ENCODE measurements around the gene TMA16.

DNA sequence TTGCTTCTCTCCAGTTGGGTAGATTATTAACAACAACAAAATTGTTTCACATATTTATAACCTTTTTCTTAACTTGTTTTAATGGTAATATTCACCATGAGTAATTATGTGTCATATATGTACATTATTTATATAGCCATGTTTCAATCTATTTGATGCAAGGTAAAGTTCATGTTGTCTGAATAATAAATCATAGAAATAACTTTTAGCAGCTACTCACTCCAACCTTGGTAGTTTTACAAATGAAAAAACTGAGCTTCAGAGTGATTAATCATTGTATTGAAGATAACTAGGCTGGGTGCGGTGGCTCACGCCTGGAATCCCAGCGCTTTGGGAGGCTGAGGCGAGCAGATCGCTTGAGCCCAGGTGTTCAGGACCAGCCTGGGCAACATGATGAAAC is 46.0 kb downstream of the TMA16 start:
- TF ChIP-seq POLR2A (IDR thresholded peaks at IDR 0.05) = no peak
- TF ChIP-seq, protein P1, sequence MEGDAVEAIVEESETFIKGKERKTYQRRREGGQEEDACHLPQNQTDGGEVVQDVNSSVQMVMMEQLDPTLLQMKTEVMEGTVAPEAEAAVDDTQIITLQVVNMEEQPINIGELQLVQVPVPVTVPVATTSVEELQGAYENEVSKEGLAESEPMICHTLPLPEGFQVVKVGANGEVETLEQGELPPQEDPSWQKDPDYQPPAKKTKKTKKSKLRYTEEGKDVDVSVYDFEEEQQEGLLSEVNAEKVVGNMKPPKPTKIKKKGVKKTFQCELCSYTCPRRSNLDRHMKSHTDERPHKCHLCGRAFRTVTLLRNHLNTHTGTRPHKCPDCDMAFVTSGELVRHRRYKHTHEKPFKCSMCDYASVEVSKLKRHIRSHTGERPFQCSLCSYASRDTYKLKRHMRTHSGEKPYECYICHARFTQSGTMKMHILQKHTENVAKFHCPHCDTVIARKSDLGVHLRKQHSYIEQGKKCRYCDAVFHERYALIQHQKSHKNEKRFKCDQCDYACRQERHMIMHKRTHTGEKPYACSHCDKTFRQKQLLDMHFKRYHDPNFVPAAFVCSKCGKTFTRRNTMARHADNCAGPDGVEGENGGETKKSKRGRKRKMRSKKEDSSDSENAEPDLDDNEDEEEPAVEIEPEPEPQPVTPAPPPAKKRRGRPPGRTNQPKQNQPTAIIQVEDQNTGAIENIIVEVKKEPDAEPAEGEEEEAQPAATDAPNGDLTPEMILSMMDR (IDR thresholded peaks at IDR 0.05) = no peak
